H1 (cell line): ENCODE measurements around the gene RARB. TPM values are rescaled to one million over a fixed set of nuclear protein-coding genes. Genes with fewer than 3 reads are reported as not detected.

Source experiments
- CTCF ChIA-PET: fragments of 300-600 bp; sonication (Branson Sonifier 250); formaldehyde crosslinking; loops from one replicate; lab custom pipeline; 2021; ENCODE audit not compliant: partially characterized antibody; lab: Charles Lee
- POLR2A ChIA-PET: fragments of 300-600 bp; sonication (Branson Sonifier 250); formaldehyde crosslinking; loops from one replicate; lab custom pipeline; 2021; ENCODE audit warnings: inconsistent platforms; ENCODE audit not compliant: partially characterized antibody; lab: Charles Lee
- DNase-seq, 2 experiments: peaks; one replicate each; pipeline versions ENCODE4 v3.0.0 to v3.0.0-alpha.2; 2010 to 2022; ENCODE audit warnings: low spot score in 2 of 2, low read depth in 1 of 2, mixed read lengths in 1 of 2
- FAIRE-seq: peaks from 2 replicates; lab custom pipeline; 2011; peaks lifted over from hg19 to GRCh38; lab: Jason Lieb, UNC
- H2AFZ ChIP-seq: 2 replicates; pipeline ENCODE4 v1.8.1; 2012; ENCODE audit warnings: low read length, inconsistent platforms
- H2AK5ac ChIP-seq: 2 replicates; pipeline ENCODE4 v1.6.1; 2013; ENCODE audit warnings: low read depth, low read length
- H2BK120ac ChIP-seq: replicated peaks from 2 replicates; pipeline ENCODE3; 2013; ENCODE audit warnings: low read depth, low read length, inconsistent platforms
- H2BK12ac ChIP-seq: 2 replicates; pipeline ENCODE4 v1.6.1; 2013; ENCODE audit warnings: low read depth, low read length
- H2BK15ac ChIP-seq: 2 replicates; pipeline ENCODE4 v1.6.1; 2013; ENCODE audit warnings: low read length
- H2BK20ac ChIP-seq: 2 replicates; pipeline ENCODE4 v1.6.1; 2013; ENCODE audit warnings: low read length
- H2BK5ac ChIP-seq: 2 replicates; pipeline ENCODE4 v1.6.1; 2013; ENCODE audit warnings: low read depth, low read length
- H3K14ac ChIP-seq: 2 replicates; pipeline ENCODE4 v1.6.1; 2013; ENCODE audit warnings: inconsistent platforms; ENCODE audit not compliant: insufficient read length
- H3K18ac ChIP-seq: 2 replicates; pipeline ENCODE4 v1.6.1; 2013; ENCODE audit warnings: low read length; ENCODE audit errors: extremely low read depth
- H3K23ac ChIP-seq: 2 replicates; pipeline ENCODE4 v1.6.1; 2013; ENCODE audit warnings: inconsistent platforms; ENCODE audit not compliant: insufficient read length
- H3K23me2 ChIP-seq: 2 replicates; pipeline ENCODE4 v1.6.1; 2013; ENCODE audit warnings: low read depth, low read length
- H3K27ac ChIP-seq: 2 replicates; pipeline ENCODE4 v1.6.1; 2011; ENCODE audit warnings: low read depth, low read length, inconsistent platforms
- H3K27me3 ChIP-seq, 4 experiments: replicated peaks in 1 of 4; 1 replicate in 1 of 4; 2 replicates in 3 of 4; pipeline versions ENCODE4 v1.6.1 to v1.8.1; 2011 to 2013; ENCODE audit warnings: low read length in 3 of 4, mild to moderate bottlenecking in 3 of 4, inconsistent platforms in 2 of 4, mixed read lengths in 2 of 4, moderate library complexity in 1 of 4; ENCODE audit not compliant: control insufficient read depth in 3 of 4, insufficient read depth in 3 of 4; ENCODE audit errors: extremely low read depth in 1 of 4
- H3K36me3 ChIP-seq, 4 experiments: 2 replicates each; pipeline versions ENCODE4 v1.6.1 to v1.8.1; 2011 to 2013; ENCODE audit warnings: mild to moderate bottlenecking in 4 of 4, low read length in 3 of 4, moderate library complexity in 2 of 4, control low read depth in 1 of 4, inconsistent platforms in 1 of 4; ENCODE audit not compliant: insufficient read depth in 4 of 4, control insufficient read depth in 2 of 4
- H3K4ac ChIP-seq: replicated peaks from 2 replicates; pipeline ENCODE3; 2013; ENCODE audit warnings: low read length, low read depth, mixed read lengths, inconsistent platforms; ENCODE audit not compliant: insufficient read length
- H3K4me1 ChIP-seq, 4 experiments: replicated peaks in 1 of 4; 1 replicate in 1 of 4; 2 replicates in 3 of 4; pipeline versions ENCODE4 v1.6.1 to v1.8.1; 2011 to 2013; ENCODE audit warnings: low read length in 3 of 4, inconsistent platforms in 2 of 4, mixed read lengths in 1 of 4; ENCODE audit not compliant: insufficient read depth in 4 of 4, control insufficient read depth in 3 of 4
- H3K4me2 ChIP-seq, 2 experiments: 2 replicates each; pipeline versions ENCODE4 v1.6.1 to v1.8.1; 2011 to 2013; ENCODE audit warnings: low read depth in 2 of 2, low read length in 2 of 2, control low read depth in 1 of 2, inconsistent platforms in 1 of 2, mild to moderate bottlenecking in 1 of 2; ENCODE audit not compliant: insufficient read depth in 1 of 2
- H3K4me3 ChIP-seq, 4 experiments: fragments of 200-600, 300-600 bp in 1 of 4; sonication (generic), shearing (Covaris generic), sonication (Bioruptor Twin) in 1 of 4; 2 replicates each; pipeline versions ENCODE4 v1.5.1 to v1.8.1; 2011 to 2016; ENCODE audit warnings: low read length in 4 of 4, low read depth in 3 of 4, control low read depth in 2 of 4, inconsistent platforms in 2 of 4, mild to moderate bottlenecking in 2 of 4, mixed read lengths in 1 of 4, moderate library complexity in 1 of 4; ENCODE audit not compliant: insufficient read depth in 2 of 4; ENCODE audit errors: extremely low read depth in 1 of 4
- H3K56ac ChIP-seq: replicated peaks from 2 replicates; pipeline ENCODE3; 2013; ENCODE audit warnings: low read depth, mild to moderate bottlenecking, mixed read lengths, low read length, inconsistent platforms; ENCODE audit not compliant: insufficient read length
- H3K79me1 ChIP-seq: 2 replicates; pipeline ENCODE4 v1.6.1; 2013; ENCODE audit warnings: low read depth, low read length, control low read depth
- H3K79me2 ChIP-seq, 2 experiments: 2 replicates each; pipeline versions ENCODE4 v1.6.1 to v1.8.1; 2012 to 2013; ENCODE audit warnings: low read length in 2 of 2, mild to moderate bottlenecking in 2 of 2, inconsistent platforms in 1 of 2; ENCODE audit not compliant: insufficient read depth in 2 of 2, control insufficient read depth in 1 of 2
- H3K9ac ChIP-seq, 4 experiments: replicated peaks in 1 of 4; 1 replicate in 1 of 4; 2 replicates in 3 of 4; pipeline versions ENCODE4 v1.6.1 to v1.8.1; 2011 to 2013; ENCODE audit warnings: low read depth in 3 of 4, low read length in 3 of 4, control low read depth in 2 of 4, mild to moderate bottlenecking in 2 of 4, moderate library complexity in 2 of 4, inconsistent platforms in 1 of 4; ENCODE audit errors: extremely low read depth in 1 of 4
- H3K9me3 ChIP-seq, 2 experiments: 2 replicates each; pipeline versions ENCODE4 v1.6.1 to v1.8.1; 2012 to 2013; ENCODE audit warnings: mild to moderate bottlenecking in 2 of 2, moderate library complexity in 2 of 2, control low read depth in 1 of 2, inconsistent platforms in 1 of 2, low read depth in 1 of 2, low read length in 1 of 2, mixed read lengths in 1 of 2; ENCODE audit not compliant: insufficient read depth in 2 of 2
- H4K20me1 ChIP-seq, 2 experiments: replicated peaks in 1 of 2; 2 replicates each; pipeline versions ENCODE3 to v1.8.1; 2011 to 2013; ENCODE audit warnings: inconsistent platforms in 2 of 2, low read length in 2 of 2, mild to moderate bottlenecking in 1 of 2; ENCODE audit not compliant: insufficient read depth in 2 of 2, control insufficient read depth in 1 of 2
- H4K5ac ChIP-seq: 2 replicates; pipeline ENCODE4 v1.6.1; 2013; ENCODE audit warnings: low read length, low read depth, mixed read lengths, inconsistent platforms; ENCODE audit not compliant: insufficient read length
- H4K8ac ChIP-seq: 2 replicates; pipeline ENCODE4 v1.8.0; 2013; ENCODE audit warnings: mild to moderate bottlenecking, moderate library complexity, low read length, inconsistent platforms; ENCODE audit not compliant: insufficient read depth; ENCODE audit errors: extremely low read depth
- H4K91ac ChIP-seq: replicated peaks from 2 replicates; pipeline ENCODE3; 2013; ENCODE audit warnings: low read length, mixed read lengths, inconsistent platforms; ENCODE audit not compliant: insufficient read length
- CEBPB ChIP-seq: IDR thresholded peaks from 2 replicates; pipeline ENCODE4 v1.6.1; 2012; ENCODE audit warnings: low read depth, low read length
- CTCF ChIP-seq, 3 experiments: IDR thresholded peaks; 1 replicate in 2 of 3; 2 replicates in 1 of 3; pipeline versions ENCODE4 v1.5.1 to v1.6.1; 2011; ENCODE audit warnings: low read length in 3 of 3, mild to moderate bottlenecking in 3 of 3, inconsistent platforms in 2 of 3, low read depth in 1 of 3, moderate library complexity in 1 of 3; ENCODE audit not compliant: insufficient read depth in 1 of 3; ENCODE audit errors: control extremely low read depth in 1 of 3
- E2F6 ChIP-seq: IDR thresholded peaks from 2 replicates; pipeline ENCODE4 v1.6.1; 2012; ENCODE audit warnings: inconsistent platforms
- HDAC6 ChIP-seq: IDR thresholded peaks from one replicate; pipeline ENCODE4 v1.7.1; 2012; ENCODE audit warnings: low read depth, mild to moderate bottlenecking, inconsistent platforms, low read length, moderate library complexity
- JUND ChIP-seq: IDR thresholded peaks from 2 replicates; pipeline ENCODE4 v1.6.1; 2011; ENCODE audit warnings: mild to moderate bottlenecking, improper control_type of control experiment, low read length
- KDM4A ChIP-seq: IDR thresholded peaks from one replicate; pipeline ENCODE4 v1.7.1; 2012; ENCODE audit warnings: low read depth, mild to moderate bottlenecking, moderate library complexity, low read length, inconsistent platforms; ENCODE audit not compliant: severe bottlenecking
- NANOG ChIP-seq: IDR thresholded peaks from 2 replicates; pipeline ENCODE4 v1.6.1; 2011; ENCODE audit warnings: low read length, low read depth, mild to moderate bottlenecking, inconsistent platforms; ENCODE audit not compliant: insufficient read depth, poor library complexity, severe bottlenecking
- PHF8 ChIP-seq: fragments of 200-600 bp; sonication (generic); conservative IDR thresholded peaks from 2 replicates; pipeline ENCODE4 v1.7.1; 2012; ENCODE audit warnings: low read depth, mild to moderate bottlenecking, inconsistent platforms, low read length, moderate library complexity
- TAF1 ChIP-seq: IDR thresholded peaks from 2 replicates; pipeline ENCODE4 v1.6.1; 2011; ENCODE audit warnings: mild to moderate bottlenecking, low read depth, low read length
- USF2 ChIP-seq: IDR thresholded peaks from 2 replicates; pipeline ENCODE4 v1.6.1; 2011; ENCODE audit warnings: low read length, improper control_type of control experiment
- WGBS, 2 experiments: shearing (Covaris generic) in 1 of 2; methylation state at CpG; one replicate each; pipeline versions ENCODE4 v1.1.6 to v1.1.7; 2013 to 2015; ENCODE audit warnings: low lambda C conversion rate in 2 of 2, mixed read lengths in 2 of 2, inconsistent platforms in 1 of 2, low coverage in 1 of 2, missing lambda C conversion rate in 1 of 2; ENCODE audit not compliant: insufficient replicate concordance in 2 of 2, insufficient coverage in 1 of 2, insufficient read length in 1 of 2; ENCODE audit errors: extremely low coverage in 1 of 2, missing lambda C conversion rate in 1 of 2; 5-methylcytosine and 5-hydroxymethylcytosine counted together
- polyA plus RNA-seq, 7 experiments: library from polyadenylated mRNA; depleted of rRNA in 3 of 7; stranded (reverse) in 5 of 7; unstranded in 2 of 7; fragments of >200 nt in 5 of 7; fragments of 200-250 nt in 2 of 7; gene quantifications; 1 replicate in 5 of 7; 2 replicates in 1 of 7; 4 replicates in 1 of 7; pipeline versions ENCODE4 v1.2.1 to v1.2.3, GENCODE V29; 2011 to 2013; ENCODE audit warnings: missing spikeins in 2 of 7, mixed read lengths in 2 of 7
- total RNA-seq: library from RNA; stranded (reverse); fragmentation: NEBNext Ultra II Directional; extraction: Animal tissue kit (Norgen Biotek cat#: 25700); gene quantifications from 2 replicates; pipeline ENCODE4 v1.2.1, GENCODE V29; 2021

Gene RARB
- total and polyA plus RNA-seq, 2 of the 8 experiments (the other 6 are each of a cell fraction or from before 2014, with no cell fraction given) = 0.15 to 0.22 TPM

- Histone ChIP-seq H2BK5ac (no peak overlapping the region), H3K79me1 (no peaks in the 10 kb centered on the region), H3K4ac (no peak overlapping the region), H2BK120ac (no peak overlapping the region), H3K23ac (no peak overlapping the region), H3K27ac (no peak overlapping the region), H3K27me3 (no peaks in the 10 kb centered on the region), H3K4me2 (no peak overlapping the region), H4K5ac (no peak overlapping the region), H3K9me3 (no peaks in the 10 kb centered on the region), H3K79me2 (no peaks in the 10 kb centered on the region), H2BK12ac (no peak overlapping the region), H3K56ac (no peak overlapping the region), H3K4me1 (0 out of 7 replicates have a peak, but pooled peaks cover 0 to 3% (median 0%) of the 10 kb centered on the region in 4 experiments), H4K91ac (no peak overlapping the region), H3K4me3 (no peak overlapping the region), H2AFZ (no peak overlapping the region), H2BK15ac (no peak overlapping the region), H4K8ac (no peak overlapping the region), H2BK20ac (no peak overlapping the region), H3K9ac (no peak overlapping the region), H3K36me3 (no peaks in the 10 kb centered on the region), H3K18ac (no peak overlapping the region), H3K14ac (no peak overlapping the region), H2AK5ac (no peak overlapping the region), H3K23me2 (no peaks in the 10 kb centered on the region), H4K20me1 (no peaks in the 10 kb centered on the region)
- WGBS, 2 experiments = 86% methylated on average over 1 of the region's 1 CpG; no CpG with 5 or more reads in 1 of the 2 experiments
- DNase-seq = no peak
- ChIA-PET POLR2A (no interaction called here), CTCF (no interaction called here)
- no peak for FAIRE-seq
- TF ChIP-seq HDAC6 (no peak), PHF8 (no peak), TAF1 (no peak), CTCF (IDR thresholded peaks at IDR 0.05; ENCODE audit: control extremely low read depth in 1 of 3, insufficient read depth in 1 of 3, low read depth in 1 of 3, low read length in 3 of 3) (no peak), USF2 (no peak), JUND (no peak), KDM4A (no peak), NANOG (no peak), CEBPB (no peak), E2F6 (no peak)
Observed at GRCh38 chr3:25400587-25400986, 27.5 kb upstream of the RARB start.
